WI38 (cell line): Measurements from ENCODE around the gene UBE4B.

ENCODE experiments used
- H3K4me3 ChIP-seq: 2 replicates; pipeline ENCODE4 v1.5.1; 2011; ENCODE audit warnings: low read depth, mild to moderate bottlenecking, control low read depth, low read length
- CTCF ChIP-seq: IDR thresholded peaks from 2 replicates; pipeline ENCODE4 v1.5.1; 2012; ENCODE audit warnings: low read depth, mild to moderate bottlenecking, control low read depth, low read length

The UBE4B gene

GRCh38 chr1:10074059-10074851 lies 41.5 kb downstream of the UBE4B start:
- no peak for TF ChIP-seq CTCF
- H3K4me3 ChIP-seq = no peak overlapping the region

GRCh38 chr1:10074852-10075730 lies 42.3 kb downstream of the UBE4B start:
- TF ChIP-seq CTCF = no peak
- no peak overlapping the region for H3K4me3 ChIP-seq

GRCh38 chr1:10075732-10076131 lies 43.0 kb downstream of the UBE4B start:
- TF ChIP-seq CTCF = no peak

GRCh38 chr1:10078494-10078893 lies 45.7 kb downstream of the UBE4B start:
- H3K4me3 ChIP-seq = no peak overlapping the region
- TF ChIP-seq CTCF = no peak

More at GRCh38 chr1:10075732-10076131, 43.0 kb downstream of the UBE4B start:
- no peak overlapping the region for H3K4me3 ChIP-seq

- no peak overlapping the region for H3K4me3 ChIP-seq
- TF ChIP-seq CTCF = no peak
These were observed 47.8 kb downstream of the UBE4B start for GRCh38 chr1:10080523-10080922.

- TF ChIP-seq CTCF = no peak
- H3K4me3 ChIP-seq = no peak overlapping the region
These were observed 50.2 kb downstream of the UBE4B start for GRCh38 chr1:10082785-10083479.
